Measurements from ENCODE around the gene TNFAIP3. TPM values are rescaled to one million over a fixed set of nuclear protein-coding genes. Genes with fewer than 3 reads are reported as not detected.

The TNFAIP3 gene
- total RNA-seq, 4 donors from 2014 or later, result 13.4 to 29.9 (median 26.2) TPM

- H3K4me3 ChIP-seq (ENCODE audit: low read depth, poor library complexity, severe bottlenecking), result no peak overlapping the region
- DNase-seq (ENCODE audit: low spot score in 2 of 2), result no peak
- WGBS, 2 donors, result 78 to 89% methylated on average over 4 of the region's 4 CpGs
- intact Hi-C loops (cut with DNase I; ENCODE audit: low total_unique reads), result loop anchor here (5.0 kb wide), 1 partner anchor 158 kb away; no protein-coding TSS in a partner anchor
- TF ChIP-seq CTCF (IDR thresholded peaks at IDR 0.05) (no peak), POLR2A (IDR thresholded peaks at IDR 0.05) (no peak)
These were observed 2.1 kb upstream of the TNFAIP3 start for GRCh38 chr6:137864812-137865508.

- 4 to 7% methylated on average over 25 of the region's 25 CpGs for WGBS, 2 donors
- H3K4me3 ChIP-seq (ENCODE audit: low read depth, poor library complexity, severe bottlenecking), result peak overlapping the region; percentile 42
- intact Hi-C loops (cut with DNase I; ENCODE audit: low total_unique reads), result loop anchor here (5.0 kb wide), 1 partner anchor 159 kb away; no protein-coding TSS in a partner anchor
- TF ChIP-seq CTCF (IDR thresholded peaks at IDR 0.05) (no peak), POLR2A (IDR thresholded peaks at IDR 0.05) (no peak)
- DNase-seq (ENCODE audit: low spot score in 2 of 2), result peak; percentile 57 to 94
These were observed 702 bp upstream of the TNFAIP3 start for GRCh38 chr6:137866200-137866913.

GRCh38 chr6:137867685-137868509, 838 bp downstream of the TNFAIP3 start:
- DNase-seq (ENCODE audit: low spot score in 2 of 2), result peak in 1 of 2 donors; percentile 89
- TF ChIP-seq POLR2A (IDR thresholded peaks at IDR 0.05) (no peak), CTCF (IDR thresholded peaks at IDR 0.05) (no peak)
- WGBS, 2 donors, result 1% methylated on average over 25 to 28 of the region's 32 CpGs
- H3K4me3 ChIP-seq (ENCODE audit: low read depth, poor library complexity, severe bottlenecking), result peak overlapping the region; percentile 65
- intact Hi-C loops (cut with DNase I; ENCODE audit: low total_unique reads), result loop anchor here (5.0 kb wide), 1 partner anchor 161 kb away; no protein-coding TSS in a partner anchor

GRCh38 chr6:137868721-137869548, 1.9 kb downstream of the TNFAIP3 start:
- WGBS, 2 donors, result 56 to 57% methylated on average over 10 of the region's 10 CpGs
- no peak overlapping the region for H3K4me3 ChIP-seq (ENCODE audit: low read depth, poor library complexity, severe bottlenecking)
- intact Hi-C loops (cut with DNase I; ENCODE audit: low total_unique reads), result loop anchor here (5.0 kb wide), 1 partner anchor 162 kb away; no protein-coding TSS in a partner anchor
- DNase-seq (ENCODE audit: low spot score in 2 of 2), result peak in 1 of 2 donors; percentile 46
- TF ChIP-seq POLR2A (IDR thresholded peaks at IDR 0.05) (no peak), CTCF (IDR thresholded peaks at IDR 0.05) (no peak)

All from lower leg skin (tissue), 4 donors.